GM12801 (cell line): ENCODE data around the gene ERI2.

Experiments
- CTCF ChIP-seq: IDR thresholded peaks from one replicate; pipeline ENCODE4 v1.5.1; 2011; ENCODE audit warnings: control low read depth; ENCODE audit not compliant: insufficient read length; ENCODE audit errors: extremely low read depth

The ERI2 gene

GRCh38 chr16:20847550-20847949 lies 41.3 kb upstream of the ERI2 start:
- no peak for TF ChIP-seq CTCF

- no peak for TF ChIP-seq CTCF
Measured at GRCh38 chr16:20846551-20846950, 40.3 kb upstream of the ERI2 start.

- TF ChIP-seq CTCF: no peak
Measured at GRCh38 chr16:20846030-20846429, 39.8 kb upstream of the ERI2 start.

GRCh38 chr16:20844588-20844987 lies 38.3 kb upstream of the ERI2 start:
- no peak for TF ChIP-seq CTCF

GRCh38 chr16:20844054-20844453 lies 37.8 kb upstream of the ERI2 start:
- no peak for TF ChIP-seq CTCF

- TF ChIP-seq CTCF: no peak
Measured at GRCh38 chr16:20839504-20839903, 33.2 kb upstream of the ERI2 start.

- no peak for TF ChIP-seq CTCF
Measured at GRCh38 chr16:20838240-20838639, 32.0 kb upstream of the ERI2 start.

GRCh38 chr16:20833086-20833485 lies 26.8 kb upstream of the ERI2 start:
- TF ChIP-seq CTCF: no peak
